Stimulated activated CD8-positive, alpha-beta memory T cell treated with anti-CD3 and anti-CD28 coated beads, Interleukin-4, amount 100 ng/mL, for 4 hours (primary cell): ENCODE data around the gene TNIK.

ENCODE experiments used
- DNase-seq, 2 donors: peaks; one replicate each; pipeline ENCODE4 v3.0.0-alpha.2; 2020; ENCODE audit warnings: low read depth in 2 of 2, low spot score in 1 of 2

Gene TNIK

GRCh38 chr3:171200052-171200749 lies 260.0 kb downstream of the TNIK start:
- no peak for DNase-seq

DNA sequence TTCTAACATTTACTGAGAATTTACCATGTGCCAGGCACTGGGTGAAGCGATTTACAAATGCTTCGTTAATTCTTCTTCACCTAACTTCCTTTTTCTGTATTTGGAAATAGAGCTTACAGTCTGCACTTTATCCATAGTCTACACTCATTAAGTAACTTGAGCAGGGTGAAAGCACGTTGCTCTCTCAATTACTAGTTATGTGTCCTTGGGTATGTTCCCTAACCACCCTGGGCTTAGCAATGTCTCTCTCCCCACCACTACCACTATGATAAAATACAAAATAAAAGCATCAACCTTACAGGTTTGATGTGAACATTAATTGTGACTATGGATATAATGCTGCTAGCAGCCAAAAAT lies 260.8 kb downstream of the TNIK start:
- DNase-seq, result no peak

DNA sequence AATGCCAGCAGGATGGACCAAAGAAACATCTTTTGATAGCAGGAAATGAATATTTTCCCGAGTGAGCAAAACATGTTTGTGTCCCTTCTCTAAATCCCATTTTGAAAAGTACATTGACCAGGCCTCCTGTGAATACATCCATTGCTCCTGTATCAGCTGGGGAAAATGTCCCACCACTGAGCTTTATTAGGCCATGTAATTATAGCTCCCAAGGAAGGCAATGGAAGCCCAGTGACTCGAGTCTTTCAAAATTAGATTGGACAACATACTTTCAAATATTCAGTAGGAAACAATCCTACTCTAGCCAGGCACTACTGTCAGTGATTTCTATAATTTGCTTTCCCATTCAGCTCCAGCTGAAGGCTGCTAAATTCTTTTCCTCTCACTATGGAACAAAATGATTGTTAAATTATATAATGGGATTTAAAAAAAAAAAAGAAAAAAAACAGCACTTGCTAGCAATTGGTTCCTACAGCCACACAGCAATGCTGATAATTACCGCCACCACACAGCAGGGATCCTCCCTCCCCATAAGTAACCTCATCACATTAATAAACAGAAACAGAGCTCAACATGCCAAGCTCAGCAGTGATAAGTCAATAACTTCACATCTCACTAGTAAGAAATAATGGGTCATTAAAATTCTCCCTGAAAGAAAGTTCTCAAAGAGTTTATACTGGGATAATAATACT lies 261.3 kb downstream of the TNIK start:
- no peak for DNase-seq

DNA sequence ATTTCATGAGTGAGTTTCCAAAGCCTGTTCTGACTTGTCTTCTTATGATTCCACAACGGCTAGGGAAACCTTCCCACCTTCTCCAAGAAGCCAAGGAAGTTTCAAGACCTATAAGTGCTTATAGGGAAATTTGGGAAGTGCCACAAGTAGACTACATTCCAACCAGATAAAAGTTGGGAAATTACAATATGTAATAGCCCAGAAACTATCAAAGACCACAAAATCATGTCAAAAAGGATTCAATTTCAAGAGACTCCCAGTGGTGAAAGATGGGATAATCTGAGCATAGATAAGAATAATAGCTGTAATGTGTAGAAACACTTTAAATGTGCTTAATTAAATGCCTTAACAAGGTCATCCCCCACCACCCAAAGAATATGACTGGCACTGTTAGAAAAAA lies 264.5 kb downstream of the TNIK start:
- DNase-seq, result no peak

DNA sequence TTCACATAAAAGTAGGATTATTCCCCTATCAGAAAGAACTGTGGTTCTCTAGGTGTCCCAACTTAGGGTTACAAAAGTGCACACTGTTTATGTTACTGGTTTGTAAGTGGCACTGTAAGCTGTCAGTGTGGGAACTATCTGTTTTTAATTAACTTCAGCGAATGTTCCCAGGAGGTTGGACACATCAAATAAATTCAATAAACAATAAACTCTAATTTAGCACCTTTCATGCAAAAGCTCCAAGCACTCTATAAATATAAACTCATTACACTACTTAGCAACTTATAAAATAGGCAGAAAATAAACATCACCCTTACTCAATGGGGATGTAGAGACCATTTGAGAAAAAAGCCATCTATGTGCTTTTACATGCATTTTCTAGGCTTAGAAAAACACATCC lies 265.2 kb downstream of the TNIK start:
- DNase-seq, result no peak

- no peak for DNase-seq
These were observed 266.5 kb downstream of the TNIK start for GRCh38 chr3:171193693-171194092.

GRCh38 chr3:171192176-171192854 lies 267.9 kb downstream of the TNIK start:
- no peak for DNase-seq

- DNase-seq, result no peak
These were observed 269.5 kb downstream of the TNIK start for GRCh38 chr3:171190668-171191067.

DNA sequence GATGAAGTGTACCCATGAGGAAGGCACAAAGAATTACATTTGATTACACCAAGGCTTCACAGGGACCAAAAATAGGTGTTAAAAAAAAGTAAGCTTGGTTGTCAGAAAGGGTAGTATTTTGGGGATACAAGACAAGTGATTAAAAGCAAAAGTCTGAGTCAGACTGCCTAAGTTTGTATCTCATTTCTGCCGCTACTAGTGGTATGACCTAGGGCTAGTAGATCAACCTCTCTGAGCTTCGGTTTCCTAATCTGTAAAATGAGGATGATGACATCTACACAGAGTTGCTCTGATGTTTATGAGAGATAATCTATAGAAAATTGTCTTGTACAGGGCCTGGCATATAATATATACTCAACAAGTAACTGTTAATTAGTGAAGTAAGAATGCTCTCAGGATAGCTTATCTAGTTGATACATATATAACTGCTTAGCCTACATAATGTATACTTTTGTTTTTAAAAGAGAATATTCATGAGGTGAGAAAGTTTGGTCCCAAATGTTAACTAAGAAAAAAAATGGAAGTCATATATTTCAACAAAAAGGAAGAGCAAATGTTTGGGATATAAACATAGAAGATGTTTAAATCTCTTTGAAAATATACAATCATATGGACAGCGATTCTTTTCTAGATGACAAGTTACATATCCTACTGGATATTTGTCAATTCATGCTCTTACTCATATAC lies 270.7 kb downstream of the TNIK start:
- DNase-seq, result no peak

DNA sequence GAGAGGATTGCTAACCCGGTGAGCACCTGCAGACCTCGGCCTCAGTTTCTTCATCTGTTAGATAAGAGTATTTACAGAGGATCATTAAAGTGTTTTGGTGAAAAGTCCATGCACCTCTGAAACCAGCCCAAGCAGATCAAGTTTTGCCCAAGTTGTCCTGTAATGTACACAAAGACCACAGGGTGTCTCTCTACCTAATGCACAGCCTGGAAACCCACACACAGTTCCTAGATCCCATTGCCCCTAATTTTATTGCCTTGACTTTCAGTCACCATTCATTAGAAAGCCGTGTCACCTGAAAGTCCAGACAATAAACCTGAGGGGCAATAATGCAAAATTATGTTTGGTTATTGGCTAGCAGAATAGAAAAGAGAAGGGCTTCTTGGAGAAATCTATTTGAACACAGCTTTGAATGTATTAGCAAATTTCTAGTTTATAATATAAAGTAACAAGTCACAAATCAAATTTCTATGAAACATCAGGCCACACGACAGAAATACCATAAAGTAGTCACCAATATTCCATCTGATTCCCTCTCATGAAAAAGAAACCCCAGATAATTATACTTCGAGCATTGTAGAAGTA lies 272.4 kb downstream of the TNIK start:
- no peak for DNase-seq

DNA sequence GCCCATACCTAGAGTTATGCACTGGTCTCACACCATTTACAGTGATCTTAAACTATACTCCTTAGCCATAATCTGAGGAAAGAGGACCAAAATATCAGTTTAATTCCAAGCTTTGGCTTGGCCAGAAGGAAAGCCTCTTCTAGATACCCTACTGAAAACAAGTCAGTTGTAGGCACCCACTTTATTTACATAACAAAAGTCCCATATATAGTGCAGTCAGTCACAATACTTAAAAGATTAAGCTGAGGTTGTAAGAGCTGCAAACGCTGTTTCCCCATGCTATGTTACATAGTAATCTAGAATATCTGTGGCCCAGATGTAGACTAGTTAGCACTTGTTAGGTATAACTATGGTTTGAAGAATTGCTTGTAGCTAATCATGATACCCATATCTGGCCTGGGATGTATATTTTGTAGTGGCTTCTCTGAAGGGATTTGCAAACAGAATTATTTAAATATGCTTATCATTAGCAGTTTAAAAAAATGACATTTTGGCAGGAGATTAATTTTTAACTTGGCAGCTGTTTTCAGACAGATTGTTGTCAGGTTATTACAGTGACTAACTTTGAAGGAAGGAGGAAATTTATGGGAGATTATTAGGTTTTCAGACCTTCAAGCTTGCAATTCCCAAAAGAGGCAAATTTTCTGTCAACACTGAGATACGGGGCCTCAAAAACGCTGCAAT lies 273.2 kb downstream of the TNIK start:
- no peak for DNase-seq

- no peak for DNase-seq
These were observed 273.8 kb downstream of the TNIK start for GRCh38 chr3:171186383-171186782.

DNA sequence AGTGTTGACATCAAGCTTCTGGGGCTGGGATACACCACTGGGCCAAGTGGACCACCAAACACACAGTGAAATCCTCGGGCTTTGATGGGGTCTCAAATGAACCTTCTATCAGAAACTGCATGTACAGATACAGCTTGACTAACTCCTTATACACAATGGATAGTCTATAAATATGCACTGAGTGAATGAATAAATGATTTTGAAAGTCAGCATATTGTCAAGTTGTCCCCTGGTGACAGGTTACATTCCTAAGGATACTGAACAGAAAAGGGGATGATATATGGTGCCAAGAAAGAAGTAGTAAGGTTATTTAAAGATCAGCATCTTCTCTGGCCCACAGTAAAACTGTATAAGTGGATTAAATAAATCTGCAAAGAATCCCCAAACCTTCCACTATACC lies 274.2 kb downstream of the TNIK start:
- DNase-seq, result no peak

GRCh38 chr3:171184372-171184771 lies 275.8 kb downstream of the TNIK start:
- DNase-seq, result no peak

DNA sequence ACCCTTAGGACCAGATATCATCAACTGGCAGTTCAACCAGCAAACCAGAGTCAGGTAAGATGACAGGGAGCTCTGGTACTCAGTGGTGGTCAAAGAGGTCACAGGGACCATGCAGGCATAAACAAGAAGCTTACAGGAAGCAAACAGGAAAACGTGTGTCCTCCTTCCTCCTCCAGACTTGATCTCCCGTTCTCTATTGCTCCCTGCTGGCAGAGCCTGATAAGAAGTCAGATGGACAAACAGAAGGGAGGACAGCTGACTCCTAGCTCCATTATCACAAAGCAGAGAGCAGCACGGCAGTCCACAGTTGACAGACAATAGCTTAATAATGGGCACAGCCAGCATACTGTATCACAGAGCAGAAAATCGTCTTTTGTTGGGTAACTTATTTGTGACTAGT lies 277.2 kb downstream of the TNIK start:
- DNase-seq, result no peak

GRCh38 chr3:171181907-171182690 lies 278.1 kb downstream of the TNIK start:
- no peak for DNase-seq

GRCh38 chr3:171178714-171179113 lies 281.5 kb downstream of the TNIK start:
- no peak for DNase-seq

GRCh38 chr3:171177553-171177952 lies 282.7 kb downstream of the TNIK start:
- no peak for DNase-seq

DNA sequence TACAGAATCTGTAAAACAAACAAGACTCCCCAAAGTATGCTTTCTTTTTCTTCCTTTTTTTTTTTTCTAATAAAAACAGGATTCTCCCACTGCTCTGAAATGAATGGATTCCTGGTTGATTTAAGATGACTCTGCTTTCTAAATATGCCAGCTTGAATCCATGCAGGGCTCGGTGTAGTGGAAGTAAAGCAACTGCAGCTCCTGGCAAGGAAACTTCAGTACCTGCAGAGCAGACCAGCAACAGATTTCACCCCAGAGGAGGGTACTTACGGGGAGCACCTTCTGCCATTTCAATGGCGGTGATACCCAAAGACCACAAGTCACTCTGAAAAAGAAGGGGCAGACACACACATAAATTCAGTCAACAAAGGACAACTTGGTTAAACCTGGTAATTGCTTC lies 283.1 kb downstream of the TNIK start:
- DNase-seq, result no peak

DNA sequence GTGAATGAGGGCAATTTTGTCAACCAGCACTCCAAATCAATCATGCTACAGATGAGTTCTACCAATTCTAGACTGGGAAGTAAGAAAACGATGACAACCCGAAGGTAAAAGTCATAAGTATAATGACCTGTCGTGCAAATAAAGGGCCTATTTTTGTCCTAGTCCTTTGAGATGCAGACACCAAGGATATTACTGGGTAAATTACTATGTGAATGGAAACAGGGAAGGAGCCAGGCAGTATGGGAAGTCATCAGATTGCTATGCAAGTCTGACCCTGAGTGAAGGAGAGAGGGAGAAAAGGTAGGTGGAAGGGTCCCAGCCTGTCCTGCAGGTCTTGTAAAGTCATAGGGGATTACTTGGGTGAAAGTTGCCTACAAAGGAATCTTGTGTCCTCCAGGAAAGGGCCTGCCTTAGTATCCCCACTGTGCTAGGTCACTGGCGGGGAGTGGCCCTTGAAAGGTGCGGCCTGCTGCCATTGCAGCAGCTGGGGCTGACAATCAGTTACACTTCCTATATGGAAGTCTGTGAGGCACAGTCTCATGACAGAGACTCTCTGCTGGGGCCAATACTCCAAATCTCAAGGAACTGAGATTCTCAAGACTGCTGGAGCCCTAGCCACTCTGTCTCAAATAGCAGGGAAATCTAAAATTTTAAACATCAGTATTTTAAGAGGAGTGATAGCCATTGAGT lies 283.8 kb downstream of the TNIK start:
- DNase-seq, result no peak
